LoVo (cell line): ENCODE measurements around the gene BCAS3.
A peak's percentile ranks its signal among the peaks of the same experiment; 100 is the strongest.
"Not testable (repeated sequence)": the region's sequence is repeated elsewhere in the genome, so short reads cannot be mapped to it uniquely, and the experiment has no call there.

ENCODE experiments used
- DNase-seq: peaks from one replicate; pipeline ENCODE4 v3.0.0-alpha.2; 2016; ENCODE audit warnings: low spot score

Gene BCAS3

DNA sequence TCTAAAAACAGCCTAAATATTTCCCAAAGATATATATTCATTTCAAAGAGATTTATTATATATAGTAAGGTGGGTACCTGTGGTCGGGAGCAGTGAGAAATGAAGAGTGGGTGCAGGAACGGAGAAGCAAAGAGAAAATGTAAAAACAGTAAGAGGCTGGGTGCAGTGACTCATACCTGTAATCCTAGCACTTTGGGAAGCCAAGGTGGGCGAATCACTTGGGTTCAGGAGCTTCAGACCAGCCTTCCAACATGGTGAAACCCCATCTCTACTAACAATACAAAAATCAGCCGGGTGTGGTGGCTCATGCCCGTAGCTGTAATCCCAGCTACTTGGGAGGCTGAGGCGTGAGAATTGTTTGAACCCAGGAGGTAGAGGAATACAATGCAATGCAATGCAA lies 257.1 kb downstream of the BCAS3 start:
- no peak for DNase-seq

DNA sequence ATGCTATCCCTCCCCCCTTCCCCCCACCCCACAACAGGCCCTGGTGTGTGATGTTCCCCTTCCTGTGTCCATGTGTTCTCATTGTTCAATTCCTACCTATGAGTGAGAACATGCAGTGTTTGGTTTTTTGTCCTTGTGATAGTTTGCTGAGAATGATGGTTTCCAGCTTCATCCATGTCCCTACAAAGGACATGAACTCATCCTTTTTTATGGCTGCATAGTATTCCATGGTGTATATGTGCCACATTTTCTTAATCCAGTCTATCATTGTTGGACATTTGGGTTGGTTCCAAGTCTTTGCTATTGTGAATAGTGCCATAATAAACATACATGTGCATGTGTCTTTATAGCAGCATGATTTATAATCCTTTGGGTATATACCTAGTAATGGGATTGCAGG lies 258.3 kb downstream of the BCAS3 start:
- DNase-seq = not testable (repeated sequence)

DNA sequence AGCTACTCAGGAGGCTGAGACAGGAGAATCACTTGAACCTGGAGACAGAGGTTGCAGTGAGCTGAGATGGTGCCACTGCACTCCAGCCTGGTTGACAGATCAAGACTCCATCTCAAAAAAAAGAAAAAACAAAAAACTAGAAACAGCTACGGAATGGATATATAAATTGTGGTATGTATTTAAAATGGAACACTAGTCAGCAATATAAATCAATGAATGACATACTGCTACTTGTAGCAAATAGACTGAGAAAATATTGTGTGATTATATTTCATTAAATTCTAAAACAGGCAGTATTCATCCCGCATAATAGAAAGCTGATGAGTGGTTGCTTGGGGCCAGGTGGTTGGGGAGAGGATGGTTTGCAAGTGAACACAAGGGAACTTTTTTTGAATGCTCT lies 261.7 kb downstream of the BCAS3 start:
- DNase-seq = no peak

DNA sequence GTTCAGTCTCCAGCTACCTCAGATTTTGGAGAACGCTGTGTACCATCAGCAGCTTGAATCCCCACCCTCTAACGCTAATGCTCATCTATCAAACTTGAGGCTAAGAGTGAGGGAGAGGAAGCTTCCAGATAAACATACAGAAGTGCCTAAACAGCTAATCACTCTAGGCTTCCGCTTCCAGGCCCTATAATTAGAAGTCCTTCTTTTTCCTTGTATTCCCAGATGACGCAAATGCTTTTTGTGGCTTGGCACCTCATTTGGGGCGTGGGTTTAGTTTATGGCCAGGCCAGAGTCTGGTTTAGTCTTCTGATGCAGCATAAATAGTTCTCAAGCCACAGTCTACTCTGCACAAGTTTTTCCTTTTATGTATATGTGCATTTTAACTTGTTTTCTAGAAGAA lies 263.4 kb downstream of the BCAS3 start:
- DNase-seq = peak; percentile 79

DNA sequence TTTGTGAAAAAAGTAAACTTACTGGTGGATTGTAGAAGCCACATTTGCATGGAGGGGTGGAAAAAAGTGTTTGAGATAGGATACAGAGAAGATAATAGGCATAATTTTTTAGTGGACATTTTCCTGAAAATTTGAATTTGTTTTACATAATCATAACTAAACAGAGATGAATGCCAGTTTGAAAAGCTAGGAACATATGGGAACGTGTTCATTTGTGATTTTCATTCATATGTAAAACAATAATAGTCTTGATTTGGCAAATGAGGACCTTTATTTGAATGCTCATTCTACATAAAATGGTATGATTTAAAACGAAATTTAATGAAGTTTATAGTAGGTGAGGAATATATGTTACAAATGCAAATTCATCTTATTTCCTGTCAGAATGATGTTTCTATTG lies 263.9 kb downstream of the BCAS3 start:
- no peak for DNase-seq

DNA sequence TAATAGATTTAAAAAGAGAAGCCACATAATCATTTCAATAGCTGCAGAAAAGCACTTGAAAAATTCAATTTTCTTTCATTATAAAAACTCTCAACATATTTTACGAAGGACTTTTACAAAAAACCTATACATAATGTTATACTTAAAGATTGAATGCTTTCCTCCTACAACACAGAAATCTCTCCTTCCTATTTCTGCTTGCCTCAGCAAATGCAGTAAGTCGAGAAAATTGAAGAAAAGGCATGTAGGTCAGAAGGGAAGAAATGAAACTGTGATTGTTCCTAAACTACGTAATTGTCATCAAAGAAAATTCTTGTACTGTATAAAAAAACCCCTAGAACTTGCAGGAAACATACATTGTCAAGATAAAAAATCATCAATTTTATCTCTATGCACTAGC lies 267.1 kb downstream of the BCAS3 start:
- DNase-seq = no peak

DNA sequence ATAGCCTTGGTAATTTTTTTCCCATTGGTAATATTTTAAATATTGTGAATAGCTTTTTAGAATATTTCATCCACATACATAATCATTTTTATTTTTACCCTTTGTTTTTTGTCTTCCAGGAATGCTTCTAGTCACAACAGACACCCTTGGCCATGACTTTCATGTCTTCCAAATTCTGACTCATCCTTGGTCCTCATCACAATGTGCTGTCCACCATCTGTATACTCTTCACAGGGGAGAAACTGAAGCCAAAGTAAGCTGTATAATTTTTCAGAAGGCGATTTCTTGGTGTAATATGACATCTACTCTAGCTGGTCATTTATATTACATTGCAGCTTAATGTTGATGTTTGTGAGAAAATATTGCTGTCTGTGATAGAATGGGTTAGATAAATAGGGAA lies 269.4 kb downstream of the BCAS3 start:
- DNase-seq = no peak

DNA sequence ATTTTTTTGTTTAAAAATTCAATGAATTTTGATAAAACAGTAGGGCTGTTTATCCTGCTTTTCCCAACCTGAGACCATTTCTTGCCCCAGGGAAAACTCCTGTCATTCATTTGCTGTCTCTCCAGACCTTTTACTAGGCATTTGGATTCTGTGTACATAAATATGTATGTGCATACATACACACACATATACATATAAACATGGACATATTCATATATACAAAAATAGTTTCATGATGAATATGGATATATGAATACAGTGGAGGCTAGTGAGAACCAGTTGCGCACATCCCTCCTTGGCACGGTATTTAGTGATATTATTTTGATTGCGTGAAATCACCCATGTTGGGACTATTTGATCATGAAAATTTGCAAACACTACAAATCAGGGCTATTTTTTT lies 269.9 kb downstream of the BCAS3 start:
- no peak for DNase-seq

DNA sequence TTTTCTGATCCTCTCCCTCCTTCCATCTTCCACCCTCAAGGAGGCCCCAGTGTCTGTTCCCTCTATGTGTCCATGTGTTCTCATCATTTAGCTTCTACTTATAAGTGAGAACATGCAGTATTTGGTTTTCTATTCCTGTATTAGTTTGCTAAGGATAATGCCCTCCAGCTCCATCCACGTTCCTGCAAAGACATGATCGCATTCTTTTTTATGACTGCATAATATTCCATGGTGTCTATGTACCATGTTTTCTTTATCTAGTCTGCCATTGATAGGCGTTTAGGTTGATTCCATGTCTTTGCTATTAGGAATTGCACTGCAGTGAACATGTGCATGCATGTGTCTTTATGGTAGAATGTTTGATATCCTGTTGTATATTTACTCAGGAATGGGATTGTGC lies 275.1 kb downstream of the BCAS3 start:
- DNase-seq = no peak

DNA sequence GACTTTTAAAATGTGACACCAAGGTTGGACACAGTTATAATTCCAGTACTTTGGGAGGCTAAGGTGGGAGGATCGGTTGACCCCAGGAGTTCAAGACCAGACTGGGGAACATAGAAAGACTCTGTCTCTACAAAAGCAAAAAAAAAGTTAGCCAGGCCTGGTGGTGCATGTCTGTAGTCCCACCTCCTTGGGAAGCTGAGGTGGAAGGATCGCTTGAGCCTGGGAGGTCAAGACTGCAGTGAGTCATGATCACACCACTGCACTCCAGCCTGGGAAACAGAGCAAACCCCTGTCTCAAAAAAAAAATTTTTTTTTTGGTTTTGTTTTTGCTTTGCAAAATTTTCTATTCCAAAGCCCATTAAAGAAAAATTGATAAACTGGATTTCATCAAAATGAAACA lies 281.4 kb downstream of the BCAS3 start:
- no peak for DNase-seq

DNA sequence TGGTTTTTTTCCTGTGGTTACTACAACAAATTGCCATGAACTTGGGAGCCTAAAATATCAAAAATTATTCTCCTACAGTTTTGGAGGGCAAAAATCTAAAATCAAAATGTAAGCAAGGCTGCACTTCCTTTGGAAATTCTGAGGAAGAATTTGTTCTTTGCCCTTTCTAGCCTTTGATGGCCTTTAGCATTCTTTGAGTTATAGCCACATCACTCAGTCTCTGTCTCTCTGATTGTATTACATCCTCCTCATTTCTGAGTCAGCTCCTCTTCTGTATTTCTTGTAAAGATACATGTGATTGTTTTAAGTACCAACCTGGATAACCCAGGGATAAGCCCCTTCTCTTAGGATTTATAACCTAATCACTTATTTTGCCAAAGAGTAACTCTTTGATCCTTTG lies 282.0 kb downstream of the BCAS3 start:
- no peak for DNase-seq

DNA sequence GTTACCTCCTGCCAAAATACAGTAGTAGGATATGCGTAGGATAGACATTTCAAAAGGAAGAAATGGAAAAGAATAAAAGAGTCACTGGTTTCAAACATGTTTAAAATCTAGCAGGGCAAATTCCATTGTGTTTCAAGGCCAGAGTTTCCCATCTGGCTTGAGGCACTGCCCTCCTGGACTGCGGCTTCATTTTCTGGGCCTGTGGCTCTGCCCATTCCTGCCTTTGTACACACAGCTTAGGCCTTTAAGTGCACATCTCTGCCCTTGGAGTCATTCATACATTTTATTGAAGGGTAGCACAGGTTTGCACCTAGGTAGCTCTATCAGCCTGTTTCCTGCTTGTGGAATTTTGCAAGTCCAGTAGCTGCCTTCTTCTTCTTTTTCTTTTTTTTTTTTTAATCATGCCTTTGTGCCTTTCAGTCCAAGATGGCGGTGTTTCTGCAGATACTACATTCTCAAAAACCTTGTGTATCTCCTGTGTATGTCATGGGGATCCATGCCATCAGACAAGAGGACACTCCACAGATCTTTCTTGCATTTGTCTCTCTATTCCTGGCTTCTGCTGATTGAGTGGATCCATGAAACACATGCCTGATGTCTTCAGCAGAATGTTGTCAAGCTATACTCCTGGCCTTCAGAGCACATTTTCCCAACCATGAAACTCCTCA lies 282.9 kb downstream of the BCAS3 start:
- DNase-seq = no peak

DNA sequence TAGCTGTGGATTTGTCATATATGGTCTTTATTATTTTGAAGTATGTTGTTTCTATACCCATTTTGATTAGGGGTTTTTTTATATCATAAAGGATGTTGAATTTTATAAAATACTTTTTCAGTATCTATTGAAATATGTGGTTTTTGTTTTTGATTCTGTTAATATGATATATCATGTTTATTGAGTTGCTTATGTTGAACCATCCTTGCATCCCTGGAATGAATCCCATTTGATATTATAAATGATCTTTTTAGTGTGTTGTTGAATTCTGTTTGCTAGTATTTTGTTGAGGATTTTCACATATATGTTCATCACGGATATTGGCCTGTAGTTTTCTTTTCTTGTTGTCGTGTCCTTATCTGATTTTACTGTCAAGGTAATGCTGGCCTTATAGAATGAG lies 286.5 kb downstream of the BCAS3 start:
- no peak for DNase-seq

DNA sequence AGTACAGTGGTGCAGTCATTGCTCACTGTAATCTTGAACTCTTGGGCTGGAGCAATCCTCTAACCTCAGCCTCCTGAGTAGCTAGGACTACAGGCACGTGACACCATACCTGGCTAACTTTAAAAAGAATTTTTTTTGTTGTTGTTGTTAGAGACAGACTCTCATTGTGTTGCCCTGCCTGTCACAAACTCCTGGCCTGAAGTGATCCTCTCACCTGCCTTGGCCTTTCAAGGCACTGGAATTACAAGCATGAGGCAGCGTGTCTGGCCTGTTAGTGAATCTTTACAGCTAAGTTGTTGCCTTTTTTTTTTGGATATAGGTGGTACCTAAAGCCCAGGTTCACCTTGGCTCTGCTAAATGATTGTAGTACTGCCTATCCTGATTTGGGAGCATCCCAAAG lies 290.6 kb downstream of the BCAS3 start:
- DNase-seq = no peak

DNA sequence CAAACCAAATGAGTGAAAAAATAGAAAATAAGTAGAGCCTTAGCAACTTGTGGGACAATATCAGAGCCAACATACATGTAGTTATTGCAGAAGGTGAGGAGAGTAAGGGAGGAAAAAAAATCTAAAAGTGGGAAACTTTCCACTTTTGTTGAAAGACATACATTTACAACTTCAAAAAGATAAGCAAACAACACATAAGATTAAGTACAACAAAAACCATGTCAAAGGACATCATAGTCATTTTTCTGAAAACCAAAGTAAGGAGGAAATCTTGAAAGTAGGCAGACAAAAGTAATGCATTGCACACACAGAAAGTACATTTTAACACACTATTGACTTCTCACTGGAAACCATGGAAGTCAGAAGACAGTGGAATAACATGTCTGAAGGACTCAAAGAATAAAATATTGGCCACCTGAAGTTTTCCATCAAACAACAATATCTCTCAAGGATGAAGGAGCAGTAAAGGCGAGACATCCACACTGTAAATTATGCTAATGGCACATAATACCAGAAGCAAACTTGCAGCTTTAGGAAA lies 291.9 kb downstream of the BCAS3 start:
- no peak for DNase-seq

DNA sequence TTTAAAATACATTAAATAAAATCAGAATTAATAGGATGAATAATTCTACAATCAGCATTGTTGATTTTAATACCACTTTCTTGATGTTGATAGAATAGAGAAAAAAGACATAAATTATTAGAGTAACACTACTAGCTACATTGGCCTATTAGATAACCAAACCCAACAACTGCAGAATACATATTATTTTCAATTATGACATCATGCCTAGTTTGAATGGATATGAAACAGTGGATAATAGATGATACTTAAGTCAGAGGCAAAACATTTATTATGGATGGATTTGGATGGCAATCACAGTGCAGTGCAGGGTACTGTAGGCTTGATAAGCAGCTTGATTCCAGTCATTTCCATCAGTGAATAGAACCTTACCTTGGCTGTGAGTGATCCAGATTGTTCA lies 293.1 kb downstream of the BCAS3 start:
- DNase-seq = no peak

DNA sequence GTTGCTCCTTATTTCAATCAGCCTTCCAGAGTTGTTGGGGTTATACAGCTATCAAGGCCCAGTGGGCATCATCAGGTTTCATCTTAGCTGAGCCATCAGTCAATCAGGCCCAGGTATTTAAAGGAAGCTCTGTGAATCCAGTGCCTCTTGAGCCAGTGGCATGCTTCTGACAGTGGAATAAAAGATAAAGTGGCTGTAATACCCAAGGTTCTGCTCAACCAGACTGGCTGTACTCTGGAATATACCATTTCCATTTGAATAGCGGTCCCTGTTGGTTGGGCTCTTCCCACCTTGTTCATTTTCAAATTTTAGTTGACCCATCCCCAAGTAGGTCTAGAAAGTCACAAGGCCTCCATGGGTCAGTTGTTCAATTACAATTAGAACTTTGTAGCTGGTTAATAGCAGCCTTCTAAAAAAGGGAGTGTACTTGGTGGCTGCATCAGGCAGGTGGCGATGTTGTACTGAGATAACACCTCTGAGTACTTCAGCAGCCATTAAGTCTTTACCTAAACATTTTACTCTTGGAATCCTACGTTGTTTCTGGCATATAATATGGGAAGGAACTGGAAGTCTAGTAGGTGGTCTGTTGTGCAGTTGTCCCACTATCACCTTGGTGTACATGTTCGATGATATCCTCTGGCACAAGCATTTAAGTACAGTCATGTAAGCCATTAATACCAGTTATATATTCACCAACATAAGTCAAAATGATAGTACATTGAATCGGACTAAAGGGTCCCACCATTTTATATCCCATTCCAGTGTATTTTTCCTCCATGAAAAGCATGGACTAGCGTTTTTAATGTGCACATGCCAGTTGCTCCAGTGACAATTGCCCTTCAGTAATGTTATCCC lies 294.1 kb downstream of the BCAS3 start:
- DNase-seq = peak; percentile 61

DNA sequence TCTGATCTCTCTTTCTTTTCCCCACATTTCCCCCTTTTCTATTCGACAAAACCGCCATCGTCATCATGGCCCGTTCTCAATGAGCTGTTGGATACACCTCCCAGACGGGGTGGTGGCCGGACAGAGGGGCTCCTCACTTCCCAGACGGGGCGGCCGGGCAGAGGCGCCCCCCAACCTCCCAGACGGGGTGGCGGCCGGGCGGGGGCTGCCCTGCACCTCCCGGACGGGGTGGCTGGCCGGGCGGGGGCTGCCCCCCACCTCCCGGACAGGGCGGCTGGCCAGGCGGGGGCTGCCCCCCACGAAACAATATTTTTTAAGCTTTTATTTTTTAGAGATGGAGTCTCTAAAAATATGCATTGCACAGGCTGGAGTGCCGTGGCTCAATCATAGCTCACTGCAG lies 299.2 kb downstream of the BCAS3 start:
- DNase-seq = not testable (repeated sequence)

DNA sequence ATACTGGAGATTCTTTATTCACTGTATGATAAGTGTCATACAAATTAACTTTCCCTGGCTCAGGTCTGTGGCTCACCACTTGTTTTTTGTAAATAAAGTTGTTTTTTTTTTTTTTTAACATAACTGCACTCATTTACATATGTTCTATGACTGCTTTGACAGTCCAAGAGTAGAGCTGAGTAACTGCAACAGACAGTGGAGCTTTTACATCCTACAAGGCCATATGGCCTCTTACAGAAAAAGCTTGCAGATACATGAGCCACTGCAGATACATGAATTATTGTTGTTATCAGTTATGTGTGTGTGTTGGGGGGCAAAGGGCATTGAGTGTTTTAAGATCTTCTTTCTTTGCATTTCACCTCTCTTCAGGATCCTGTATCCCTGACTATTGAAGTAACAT lies 311.7 kb downstream of the BCAS3 start:
- DNase-seq = no peak

DNA sequence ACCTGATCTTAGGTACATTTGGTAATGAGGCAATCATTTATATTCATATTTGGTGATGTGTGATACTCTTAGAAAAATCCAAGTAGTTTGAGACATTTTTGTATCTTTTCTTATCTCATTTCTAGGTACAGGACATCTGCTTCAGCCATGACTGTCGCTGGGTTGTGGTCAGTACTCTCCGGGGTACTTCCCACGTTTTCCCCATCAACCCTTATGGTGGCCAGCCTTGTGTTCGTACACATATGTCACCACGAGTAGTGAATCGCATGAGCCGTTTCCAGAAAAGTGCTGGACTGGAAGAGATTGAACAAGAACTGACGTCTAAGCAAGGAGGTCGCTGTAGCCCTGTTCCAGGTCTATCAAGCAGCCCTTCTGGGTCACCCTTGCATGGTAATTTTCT lies 312.2 kb downstream of the BCAS3 start:
- DNase-seq = no peak

DNA sequence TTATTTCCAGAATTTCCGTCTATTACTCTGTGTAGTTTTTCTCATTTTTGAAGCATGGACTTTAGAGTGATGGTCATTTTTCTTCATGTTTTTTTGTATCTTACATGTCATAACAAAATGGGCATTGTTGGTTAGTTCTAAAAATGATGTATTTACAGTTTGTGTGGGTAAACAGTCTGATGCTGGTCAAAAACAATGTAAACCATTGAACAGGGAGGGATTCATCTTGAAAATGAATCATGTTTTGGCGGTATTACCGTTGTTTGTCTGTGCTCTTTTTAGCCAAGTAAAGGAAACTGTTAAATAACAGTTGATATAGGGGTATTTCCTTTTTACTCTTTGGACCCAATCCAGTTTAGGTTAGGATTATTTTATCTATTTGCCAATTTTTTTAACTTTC lies 315.8 kb downstream of the BCAS3 start:
- no peak for DNase-seq

DNA sequence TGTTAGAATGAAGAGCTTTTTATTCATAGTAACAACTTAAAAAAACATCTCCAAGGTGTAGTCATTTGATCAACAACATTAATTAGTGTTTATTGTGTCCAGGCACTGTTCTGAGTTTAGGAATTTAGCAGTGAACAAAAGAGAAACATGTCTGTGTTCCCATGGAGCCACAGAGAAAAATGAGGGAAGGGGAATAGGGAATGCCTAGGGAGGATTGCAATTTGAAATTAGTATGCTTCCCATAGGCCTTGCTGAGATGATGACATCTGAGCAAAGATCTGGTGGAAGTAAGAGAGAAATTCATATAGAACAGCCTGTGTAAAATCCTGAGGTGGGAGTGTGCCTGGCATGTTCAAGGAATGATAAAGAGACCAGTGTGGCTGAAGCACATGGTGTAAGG lies 318.0 kb downstream of the BCAS3 start:
- no peak for DNase-seq

DNA sequence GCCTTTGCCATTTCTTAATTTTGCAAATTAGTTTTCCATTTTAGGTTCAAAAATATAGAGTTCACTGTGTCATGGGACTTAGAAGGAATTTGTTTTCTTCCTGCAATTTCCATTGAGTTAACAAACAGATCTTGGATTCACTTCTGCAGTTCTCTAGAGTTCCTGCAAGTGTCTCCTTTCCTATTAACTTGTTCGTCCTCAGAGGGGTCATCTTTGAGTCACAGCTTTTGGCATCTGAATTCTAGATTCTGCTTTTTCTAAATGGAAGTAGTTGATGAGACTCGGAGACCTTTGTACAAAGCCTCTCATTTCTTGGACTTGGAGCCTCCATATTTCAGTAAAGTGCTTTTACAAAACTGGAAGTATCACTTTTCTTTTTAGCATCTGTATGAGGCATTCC lies 323.3 kb downstream of the BCAS3 start:
- DNase-seq = no peak

DNA sequence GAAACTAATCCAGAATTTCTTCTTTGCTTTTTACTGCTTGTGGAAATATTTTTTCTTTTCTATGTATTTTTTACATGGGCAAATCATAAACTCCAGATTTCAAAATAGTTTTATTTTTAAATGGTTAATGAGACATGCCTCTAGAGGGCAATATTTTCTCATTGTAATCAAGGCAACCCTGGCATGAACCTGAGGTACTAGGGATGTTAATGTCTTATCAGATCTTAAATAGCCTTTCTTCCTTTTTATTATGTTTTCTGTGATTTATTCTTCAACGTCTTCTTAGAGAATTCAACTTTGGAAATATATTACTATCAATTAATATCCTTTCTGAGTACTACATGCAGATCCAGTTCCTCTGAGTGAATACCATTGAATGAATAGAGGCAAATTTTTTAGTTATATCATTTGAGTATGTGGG lies 324.7 kb downstream of the BCAS3 start:
- DNase-seq = peak; percentile 60
